ENCODE results near the gene UQCR11.
A peak's percentile ranks its signal among the peaks of the same experiment; 100 is the strongest.

The UQCR11 gene

GRCh38 chr19:1605236-1606137 lies at the start of gene UQCR11:
Gene UQCR11, minus strand, starts transcription at chr19:1605462. Its CDS starts 53 bp downstream, at chr19:1605409.
- peak; percentile 95 for DNase-seq (ENCODE audit: low spot score)
- H3K27ac ChIP-seq = peak within 1 kb of the TSS; percentile 83 to 93
- H3K4me3 ChIP-seq = peak within 1 kb of the TSS; percentile 88
- TF ChIP-seq, protein P1, sequence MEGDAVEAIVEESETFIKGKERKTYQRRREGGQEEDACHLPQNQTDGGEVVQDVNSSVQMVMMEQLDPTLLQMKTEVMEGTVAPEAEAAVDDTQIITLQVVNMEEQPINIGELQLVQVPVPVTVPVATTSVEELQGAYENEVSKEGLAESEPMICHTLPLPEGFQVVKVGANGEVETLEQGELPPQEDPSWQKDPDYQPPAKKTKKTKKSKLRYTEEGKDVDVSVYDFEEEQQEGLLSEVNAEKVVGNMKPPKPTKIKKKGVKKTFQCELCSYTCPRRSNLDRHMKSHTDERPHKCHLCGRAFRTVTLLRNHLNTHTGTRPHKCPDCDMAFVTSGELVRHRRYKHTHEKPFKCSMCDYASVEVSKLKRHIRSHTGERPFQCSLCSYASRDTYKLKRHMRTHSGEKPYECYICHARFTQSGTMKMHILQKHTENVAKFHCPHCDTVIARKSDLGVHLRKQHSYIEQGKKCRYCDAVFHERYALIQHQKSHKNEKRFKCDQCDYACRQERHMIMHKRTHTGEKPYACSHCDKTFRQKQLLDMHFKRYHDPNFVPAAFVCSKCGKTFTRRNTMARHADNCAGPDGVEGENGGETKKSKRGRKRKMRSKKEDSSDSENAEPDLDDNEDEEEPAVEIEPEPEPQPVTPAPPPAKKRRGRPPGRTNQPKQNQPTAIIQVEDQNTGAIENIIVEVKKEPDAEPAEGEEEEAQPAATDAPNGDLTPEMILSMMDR (IDR thresholded peaks at IDR 0.05) = peak; percentile 23

- DNase-seq (ENCODE audit: low spot score) = no peak
- no peak overlapping the region for H3K27ac ChIP-seq
- H3K4me3 ChIP-seq = no peak overlapping the region
- TF ChIP-seq, protein P1 (IDR thresholded peaks at IDR 0.05) = no peak
Observed at GRCh38 chr19:1654178-1654792, 49.0 kb upstream of the UQCR11 start.

DNA sequence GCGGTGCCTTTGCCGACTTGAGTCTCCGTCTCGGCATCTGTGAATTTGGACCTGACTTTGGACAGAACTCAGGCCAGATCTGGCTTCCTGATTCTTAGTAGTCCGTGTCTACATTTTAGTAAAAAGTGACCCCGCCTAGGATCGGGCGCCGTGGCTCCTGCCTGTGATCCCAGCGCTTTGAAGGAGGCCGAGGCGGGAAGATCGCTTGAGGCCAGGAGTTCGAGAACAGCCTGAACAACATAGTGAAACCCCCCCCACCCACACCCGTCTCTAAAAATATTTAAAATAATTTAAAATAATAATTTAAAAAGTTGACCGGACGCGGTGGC lies 48.0 kb upstream of the UQCR11 start:
- Histone ChIP-seq H3K4me3 (peak overlapping the region; percentile 90), H3K27ac (peak overlapping the region; percentile 30 to 84)
- DNase-seq (ENCODE audit: low spot score) = no peak
- TF ChIP-seq, protein P1 (IDR thresholded peaks at IDR 0.05) = no peak

- peak within 1 kb of the TSS; percentile 90 for H3K4me3 ChIP-seq
- peak; percentile 98 for DNase-seq (ENCODE audit: low spot score)
- peak within 1 kb of the TSS; percentile 99 for H3K27ac ChIP-seq
- TF ChIP-seq, protein P1 (IDR thresholded peaks at IDR 0.05) = no peak
Observed at GRCh38 chr19:1652471-1653299, 47.4 kb upstream of the UQCR11 start, which contains the start of gene TCF3. Gene TCF3, minus strand, starts transcription at chr19:1652615. Its CDS starts 2,367 bp downstream, at chr19:1650248.

DNA sequence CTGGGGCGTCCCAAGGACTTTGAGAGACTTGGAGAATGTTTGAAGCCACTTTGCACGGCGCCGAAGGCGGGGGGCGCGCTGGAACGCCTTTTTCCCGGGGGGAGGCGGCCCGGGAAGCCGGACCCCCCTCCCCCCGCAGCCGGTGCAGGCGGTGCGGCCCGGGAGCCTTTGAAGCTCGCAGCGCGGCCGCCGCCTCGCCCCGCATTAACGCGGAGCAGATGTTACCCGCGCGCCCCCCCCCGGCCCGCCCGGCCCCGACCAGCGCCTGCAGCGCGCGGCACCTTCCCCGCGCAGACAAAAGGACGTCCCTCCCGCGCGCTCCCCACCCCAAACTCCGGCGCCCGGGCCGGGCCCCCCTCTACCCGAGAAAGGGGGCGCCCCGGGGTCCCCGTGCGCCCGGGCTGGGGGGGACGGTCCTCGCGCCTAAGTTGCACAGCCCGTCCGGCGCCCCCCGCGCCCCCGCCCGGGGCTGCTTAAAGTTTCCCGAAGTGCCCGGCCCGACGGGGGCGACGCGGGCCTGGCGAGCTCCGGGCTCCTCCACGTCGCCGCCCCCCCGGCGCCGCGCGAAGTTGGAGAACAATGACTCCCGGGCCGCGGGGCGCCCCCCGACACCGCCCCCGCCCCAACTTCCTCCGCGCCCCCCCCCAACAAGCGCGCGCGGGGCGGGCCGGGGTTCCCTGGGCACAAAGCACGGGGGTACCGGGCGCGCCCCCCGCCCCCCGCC lies 46.5 kb upstream of the UQCR11 start:
- TF ChIP-seq, protein P1 (IDR thresholded peaks at IDR 0.05) = no peak
- DNase-seq (ENCODE audit: low spot score) = no peak
- Histone ChIP-seq H3K4me3 (peak overlapping the region; percentile 90), H3K27ac (peak overlapping the region; percentile 57 to 99)
